RWPE1 (cell line): ENCODE data around the gene PAFAH1B1.
"Not testable (repeated sequence)": the region's sequence is repeated elsewhere in the genome, so short reads cannot be mapped to it uniquely, and the experiment has no call there.

Source experiments
- CTCF ChIA-PET: fragments of 350-600 bp; sonication (Branson Sonifier 250); formaldehyde crosslinking; extraction: SDS; loops from one replicate; lab custom pipeline; 2021; lab: Yijun Ruan, JAX
- POLR2A ChIA-PET: fragments of 400-600 bp; formaldehyde crosslinking; extraction: SDS; loops from one replicate; lab custom pipeline; 2020; ENCODE audit warnings: antibody characterized with exemption; ENCODE audit not compliant: low non-redundant PET; lab: Yijun Ruan, JAX
- DNase-seq: peaks from one replicate; pipeline ENCODE4 v3.0.0; 2012; ENCODE audit warnings: low spot score
- H3K27ac ChIP-seq: fragments of 450-650 bp; 2 replicates; pipeline ENCODE4 v1.5.1; 2017
- CTCF ChIP-seq: fragments of 450-650 bp; conservative IDR thresholded peaks from 2 replicates; pipeline ENCODE4 v1.5.1; 2017; ENCODE audit warnings: low read depth, mild to moderate bottlenecking

Gene PAFAH1B1

DNA sequence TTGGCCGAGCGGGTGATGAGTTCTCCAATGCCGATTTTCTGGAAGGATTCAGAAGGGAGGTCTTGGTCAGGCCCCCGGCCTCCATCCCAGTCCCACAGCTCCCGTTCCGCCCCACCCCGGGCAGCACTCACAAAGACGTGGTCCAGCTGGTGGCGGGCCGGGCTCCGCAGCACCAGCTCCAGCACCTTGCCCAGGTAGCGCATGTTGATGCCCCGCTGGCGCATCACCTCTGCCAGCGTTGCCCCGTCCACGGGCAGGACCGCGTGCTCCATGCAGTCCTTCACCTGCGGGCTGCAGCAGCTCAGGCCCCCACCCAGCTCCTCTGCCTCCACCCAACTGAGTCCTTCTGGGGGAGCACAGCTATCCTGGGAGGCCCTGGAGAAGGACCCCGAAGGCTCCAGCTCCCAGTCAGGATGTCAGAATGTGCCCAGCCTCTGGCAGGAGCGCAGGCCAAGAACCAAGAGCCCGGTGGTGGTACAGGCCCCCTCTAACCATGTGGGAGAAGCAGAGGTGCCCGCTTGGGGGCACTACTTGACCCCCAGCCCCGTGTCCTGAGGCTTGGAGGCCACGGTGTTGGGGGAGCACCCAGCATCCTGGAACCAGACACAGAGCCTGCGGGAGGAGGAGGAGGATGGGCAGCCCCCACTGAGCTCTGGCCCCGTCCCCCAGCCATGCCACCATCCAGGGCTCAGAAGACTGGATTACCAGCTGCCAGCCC is 101.9 kb downstream of the PAFAH1B1 start:
- POLR2A ChIA-PET = no interaction called here
- TF ChIP-seq CTCF = no peak
- CTCF ChIA-PET = no interaction called here
- no peak for DNase-seq
- H3K27ac ChIP-seq = 0 out of 2 replicates have a peak overlapping the region, but pooled peaks have one; percentile 10

DNA sequence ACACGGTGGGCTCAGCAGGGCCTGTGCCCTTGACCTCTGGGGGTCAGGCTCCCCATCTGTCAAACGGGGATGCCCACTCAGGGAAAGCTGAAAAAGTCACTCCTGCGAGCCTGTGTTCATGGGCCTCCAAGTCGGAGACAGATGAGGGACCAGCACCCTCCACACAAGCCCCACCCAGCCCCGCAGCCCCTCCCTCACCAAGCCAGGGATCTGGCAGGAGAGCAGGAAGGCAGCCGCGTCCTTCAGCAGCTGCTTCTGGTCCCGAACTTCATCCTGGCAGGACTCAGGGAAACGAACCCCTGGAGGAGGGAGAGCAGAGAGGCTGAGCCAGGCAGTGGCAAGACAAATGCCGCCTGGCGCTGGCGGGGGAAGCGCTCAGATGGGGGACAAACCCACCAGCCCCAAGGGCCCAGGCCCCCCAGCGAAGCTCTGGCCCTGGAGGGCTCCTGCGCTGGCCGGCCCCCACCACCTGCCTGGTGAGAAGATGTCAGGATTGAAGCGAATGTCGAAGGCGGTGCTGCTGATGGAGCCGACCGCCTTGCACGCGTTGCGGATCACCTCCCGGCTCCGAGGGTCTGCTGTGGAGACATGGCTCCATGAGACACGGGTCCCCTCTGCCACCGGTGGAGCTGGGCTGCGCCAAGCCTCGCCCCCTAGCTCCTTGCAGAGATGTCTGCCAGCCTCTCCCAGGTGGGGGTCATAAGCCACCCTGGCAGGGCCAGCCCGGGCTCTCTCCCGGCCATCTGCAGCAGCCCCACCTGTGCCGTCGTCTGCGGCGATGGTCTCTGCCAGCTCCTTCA is 102.7 kb downstream of the PAFAH1B1 start:
- ChIA-PET CTCF (interaction anchor here (0.6 kb wide), 1 partner anchor 1044 kb away, joined by 8 read pairs; no protein-coding TSS in a partner anchor), POLR2A (no interaction called here)
- TF ChIP-seq CTCF = no peak
- H3K27ac ChIP-seq = no peak overlapping the region
- no peak for DNase-seq

DNA sequence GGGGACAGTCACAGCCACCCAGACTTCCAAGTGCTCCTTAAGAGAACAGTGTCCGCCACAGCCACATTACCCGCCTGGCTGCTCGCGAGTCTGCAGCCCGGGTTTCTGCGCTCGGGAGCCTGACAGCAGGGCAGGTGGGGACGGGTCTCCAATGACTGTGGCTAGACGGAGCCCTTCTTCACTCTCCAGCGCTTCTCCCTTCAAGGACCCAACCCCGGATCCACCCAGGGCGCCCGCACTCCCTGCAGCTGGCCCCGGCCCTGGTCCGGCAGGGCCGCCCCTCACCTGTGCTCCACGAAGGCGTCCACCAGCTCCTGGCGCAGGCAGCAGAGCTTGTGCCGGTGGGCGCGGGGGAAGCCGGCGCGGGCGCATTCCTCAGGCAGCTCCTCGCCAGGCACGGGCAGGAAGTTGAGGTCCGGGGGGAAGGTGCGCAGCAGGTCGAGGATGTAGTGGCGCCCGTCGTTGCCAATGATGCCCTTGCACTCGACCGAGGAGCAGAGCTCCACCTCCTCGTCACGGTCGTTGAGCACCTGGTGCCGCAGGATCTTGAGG is 104.2 kb downstream of the PAFAH1B1 start:
- CTCF ChIA-PET = no interaction called here
- no peak for DNase-seq
- H3K27ac ChIP-seq = no peak overlapping the region
- TF ChIP-seq CTCF = no peak
- POLR2A ChIA-PET = interaction anchor here (0.5 kb wide), 1 partner anchor 12 kb away, joined by 3 read pairs; no protein-coding TSS in a partner anchor

DNA sequence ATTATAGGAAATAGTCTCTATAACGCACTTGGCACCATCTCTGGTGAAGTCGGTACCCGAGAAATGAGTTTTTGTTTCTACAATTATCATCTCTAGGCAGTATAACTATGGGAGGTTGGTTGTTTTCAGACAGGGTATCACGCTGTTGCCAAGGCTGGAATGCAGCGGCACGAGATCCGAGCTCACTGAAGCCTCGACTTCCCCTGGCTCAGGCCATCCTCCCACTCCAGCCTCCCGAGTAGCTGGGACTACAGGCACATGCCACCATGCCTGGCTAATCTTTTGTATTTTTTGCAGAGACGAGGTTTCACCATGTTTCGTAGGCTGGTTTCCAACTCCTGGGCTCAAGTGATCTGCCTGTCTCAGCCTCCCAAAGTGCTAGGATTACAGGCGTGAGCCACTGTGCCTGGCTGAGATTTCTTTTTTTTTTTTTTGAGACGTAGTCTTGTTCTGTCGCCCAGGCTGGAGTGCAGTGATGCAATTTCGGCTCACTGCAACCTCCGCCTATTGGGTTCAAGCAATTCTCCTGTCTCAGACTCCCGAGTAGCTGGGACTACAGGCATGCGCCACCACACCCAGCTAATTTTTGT is 105.9 kb downstream of the PAFAH1B1 start:
- CTCF ChIA-PET, POLR2A ChIA-PET, DNase-seq: not testable (repeated sequence)
- peak overlapping the region; percentile 46 for H3K27ac ChIP-seq

GRCh38 chr17:2700030-2700490 is 106.6 kb downstream of the PAFAH1B1 start:
- H3K27ac ChIP-seq = peak overlapping the region; percentile 46
- DNase-seq = no peak
- ChIA-PET CTCF (no interaction called here), POLR2A (no interaction called here)
- TF ChIP-seq CTCF = no peak

DNA sequence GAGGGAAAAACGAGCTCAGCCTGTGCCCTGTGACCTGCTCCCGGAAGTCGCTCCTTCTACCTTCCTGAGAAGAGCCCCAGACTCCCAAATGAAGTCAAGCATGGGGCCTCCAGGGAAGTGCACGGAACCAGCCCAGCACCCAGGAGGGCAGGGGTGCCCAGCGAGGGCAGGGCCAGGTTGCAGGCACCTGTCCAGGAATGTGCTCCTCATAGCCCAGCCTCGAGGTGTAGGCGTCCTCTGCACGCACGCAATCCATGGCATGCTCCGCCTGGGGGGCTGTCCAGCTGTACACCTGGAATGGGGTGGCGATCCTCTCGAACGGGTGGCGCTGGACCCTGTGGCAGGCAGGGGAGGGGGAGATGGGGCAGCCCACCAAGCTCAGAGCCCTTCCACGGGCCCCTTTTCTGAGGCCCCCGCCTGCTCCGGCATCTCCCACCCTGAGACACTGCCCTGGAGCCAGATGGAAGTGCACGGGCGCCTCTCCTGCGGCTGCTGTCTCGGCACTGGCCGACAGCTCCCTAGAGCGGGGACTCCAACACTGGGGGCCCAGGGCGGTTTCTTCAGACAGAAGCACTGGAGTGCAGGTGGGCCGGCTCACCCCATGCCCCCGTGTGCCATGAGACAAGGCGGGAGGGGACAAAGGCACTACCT is 107.2 kb downstream of the PAFAH1B1 start:
- no peak for DNase-seq
- ChIA-PET POLR2A (no interaction called here), CTCF (no interaction called here)
- peak overlapping the region; percentile 46 for H3K27ac ChIP-seq
- TF ChIP-seq CTCF = no peak
